Cardiac muscle cell (in vitro differentiated cells and primary cell): ENCODE results near the gene TAF4B. TPM values are rescaled to one million over a fixed set of nuclear protein-coding genes. Genes with fewer than 3 reads are reported as not detected.
"Not testable (repeated sequence)": the region's sequence is repeated elsewhere in the genome, so short reads cannot be mapped to it uniquely, and the experiment has no call there.

ENCODE experiments used
- DNase-seq, 2 donors: peaks; one replicate each; pipeline versions ENCODE4 v3.0.0 to v3.0.0-alpha.2; 2010 to 2017; ENCODE audit warnings: low read depth in 1 of 2, low spot score in 1 of 2
- H3K27ac ChIP-seq: fragments of 200-600 bp; sonication (generic); 2 replicates; pipeline ENCODE4 v1.5.1; 2016
- H3K27me3 ChIP-seq: fragments of 200-600 bp; sonication (generic); 2 replicates; pipeline ENCODE4 v1.6.0; 2016; ENCODE audit warnings: control low read depth
- H3K36me3 ChIP-seq: fragments of 200-600 bp; sonication (generic); 2 replicates; pipeline ENCODE4 v1.5.1; 2016; ENCODE audit warnings: control low read depth
- H3K4me1 ChIP-seq: fragments of 200-600 bp; sonication (generic); 2 replicates; pipeline ENCODE4 v1.8.1; 2017; ENCODE audit warnings: low read depth, mild to moderate bottlenecking, mixed run types
- H3K4me3 ChIP-seq: fragments of 200-600 bp; sonication (generic); 2 replicates; pipeline ENCODE4 v1.5.1; 2016; ENCODE audit warnings: mild to moderate bottlenecking
- H3K9me3 ChIP-seq: fragments of 200-600 bp; sonication (generic); 2 replicates; pipeline ENCODE4 v1.5.1; 2017; ENCODE audit warnings: low read depth, mild to moderate bottlenecking, control low read depth
- CTCF ChIP-seq: IDR thresholded peaks from 2 replicates; pipeline ENCODE4 v1.5.1; 2012; ENCODE audit warnings: low read depth, mild to moderate bottlenecking, low read length
- polyA plus RNA-seq: library from polyadenylated mRNA; unstranded; fragments of >200 nt; fragmentation: Nextera tagmentation; extraction: Ambion mirVana; gene quantifications from 2 replicates; pipeline ENCODE4 v1.2.1, GENCODE V29; 2016
- total RNA-seq: library from RNA; depleted of rRNA; stranded (reverse); fragments of >200 nt; gene quantifications from 2 replicates; pipeline ENCODE4 v1.2.3, GENCODE V29; 2016

TAF4B gene
- total and polyA plus RNA-seq, 2 experiments from 2014 or later = 1.5 to 8.2 TPM

DNA sequence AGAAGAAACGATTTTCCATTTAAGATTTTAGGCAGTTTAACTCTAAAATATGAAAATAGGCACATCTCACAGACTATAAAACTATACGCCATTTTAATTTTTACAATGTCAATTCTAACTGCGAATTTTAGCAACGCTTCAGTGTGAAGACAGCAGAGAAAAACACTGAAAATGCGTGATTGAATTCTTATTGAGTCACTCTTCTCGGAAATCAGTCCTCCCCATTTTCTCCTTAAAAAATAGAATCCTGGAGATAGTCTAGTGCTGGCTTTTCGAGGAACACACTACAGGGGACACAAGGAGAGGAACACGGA, 373 bp upstream of the TAF4B start:
- no peaks in the 10 kb centered on the region for H3K27me3 ChIP-seq
- no peaks in the 10 kb centered on the region for H3K4me1 ChIP-seq
- H3K9me3 ChIP-seq = no peaks in the 10 kb centered on the region
- no peak for TF ChIP-seq CTCF
- peak overlapping the region; percentile 65 for H3K4me3 ChIP-seq
- H3K27ac ChIP-seq = no peak overlapping the region
- H3K36me3 ChIP-seq = no peaks in the 10 kb centered on the region
- DNase-seq = no peak

- peak in 1 of 2 donors; percentile 14 for DNase-seq
- Histone ChIP-seq H3K4me3 (peak overlapping the region; percentile 65), H3K9me3 (no peaks in the 10 kb centered on the region), H3K36me3 (no peaks in the 10 kb centered on the region), H3K27me3 (no peaks in the 10 kb centered on the region), H3K4me1 (no peaks in the 10 kb centered on the region), H3K27ac (no peak overlapping the region)
- TF ChIP-seq CTCF = no peak
Observed at GRCh38 chr18:26227051-26227670, 916 bp downstream of the TAF4B start.

GRCh38 chr18:26228562-26229260, 2.5 kb downstream of the TAF4B start:
- Histone ChIP-seq H3K36me3 (no peaks in the 10 kb centered on the region), H3K4me3 (no peak overlapping the region), H3K27ac (no peak overlapping the region), H3K27me3 (no peaks in the 10 kb centered on the region), H3K9me3 (no peaks in the 10 kb centered on the region), H3K4me1 (no peaks in the 10 kb centered on the region)
- DNase-seq = no peak
- no peak for TF ChIP-seq CTCF

DNA sequence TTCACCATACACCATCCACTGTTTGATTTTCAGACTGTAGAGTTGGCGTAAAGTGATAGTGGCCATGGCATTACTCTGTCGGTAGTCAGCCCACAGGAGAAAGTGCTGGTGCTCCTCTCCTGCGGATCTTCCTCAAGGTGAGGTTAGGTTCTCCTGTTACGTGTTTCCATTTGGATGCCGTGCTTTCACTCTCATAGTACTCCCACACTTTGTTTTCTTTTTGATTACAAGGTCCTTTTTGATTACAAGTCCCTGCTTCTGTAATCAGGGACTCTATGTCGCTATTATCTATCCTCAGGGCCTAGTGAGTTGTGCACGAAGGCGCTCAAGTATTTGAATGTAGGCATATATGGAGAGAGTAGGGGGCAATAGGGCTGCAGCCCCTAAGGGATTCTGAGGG, 4.3 kb downstream of the TAF4B start:
- H3K4me1 ChIP-seq = no peaks in the 10 kb centered on the region
- no peak for DNase-seq
- no peak overlapping the region for H3K27ac ChIP-seq
- no peak overlapping the region for H3K4me3 ChIP-seq
- no peaks in the 10 kb centered on the region for H3K27me3 ChIP-seq
- no peak for TF ChIP-seq CTCF
- H3K9me3 ChIP-seq = no peaks in the 10 kb centered on the region
- H3K36me3 ChIP-seq = no peaks in the 10 kb centered on the region

GRCh38 chr18:26233208-26233607, 7.0 kb downstream of the TAF4B start:
- H3K36me3 ChIP-seq = no peaks in the 10 kb centered on the region
- no peak overlapping the region for H3K4me3 ChIP-seq
- no peak for DNase-seq
- no peaks in the 10 kb centered on the region for H3K9me3 ChIP-seq
- TF ChIP-seq CTCF = no peak
- H3K4me1 ChIP-seq = no peaks in the 10 kb centered on the region
- no peak overlapping the region for H3K27ac ChIP-seq
- H3K27me3 ChIP-seq = no peaks in the 10 kb centered on the region

DNA sequence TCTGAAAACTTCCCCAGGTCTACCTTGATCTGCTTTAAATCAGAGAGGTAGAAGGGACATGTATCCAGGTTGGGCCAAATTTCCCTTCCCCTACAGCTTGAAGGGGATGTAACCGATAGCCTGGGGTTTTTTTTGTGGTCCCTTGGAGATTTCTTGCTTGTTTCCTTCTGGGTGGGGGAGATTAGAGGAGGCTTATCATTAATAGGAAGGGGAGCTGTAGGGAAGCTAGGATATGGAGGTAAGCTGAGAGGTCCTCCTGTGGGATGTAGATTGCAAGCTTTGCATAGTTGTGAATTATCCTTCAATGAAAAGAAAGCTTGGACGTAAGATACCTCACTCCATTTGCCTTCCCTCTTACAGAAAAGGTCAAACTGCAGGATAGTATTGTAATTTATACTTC, 11.1 kb downstream of the TAF4B start:
- not testable (repeated sequence) for H3K4me3 ChIP-seq, H3K4me1 ChIP-seq, H3K27me3 ChIP-seq, H3K27ac ChIP-seq, H3K9me3 ChIP-seq, H3K36me3 ChIP-seq, DNase-seq

- not testable (repeated sequence) for H3K27me3 ChIP-seq, H3K9me3 ChIP-seq, DNase-seq, H3K36me3 ChIP-seq, H3K27ac ChIP-seq, H3K4me1 ChIP-seq, H3K4me3 ChIP-seq
Observed at GRCh38 chr18:26238718-26239117, 12.5 kb downstream of the TAF4B start.

- H3K36me3 ChIP-seq, H3K27ac ChIP-seq, H3K4me1 ChIP-seq, H3K27me3 ChIP-seq, H3K9me3 ChIP-seq, H3K4me3 ChIP-seq, DNase-seq: not testable (repeated sequence)
Observed at GRCh38 chr18:26242392-26242791, 16.1 kb downstream of the TAF4B start.

GRCh38 chr18:26245434-26245833, 19.2 kb downstream of the TAF4B start:
- DNase-seq, H3K27ac ChIP-seq, H3K36me3 ChIP-seq, H3K4me1 ChIP-seq, H3K4me3 ChIP-seq, H3K9me3 ChIP-seq, H3K27me3 ChIP-seq: not testable (repeated sequence)
